ENCODE measurements around the gene BCAS4.

DNA sequence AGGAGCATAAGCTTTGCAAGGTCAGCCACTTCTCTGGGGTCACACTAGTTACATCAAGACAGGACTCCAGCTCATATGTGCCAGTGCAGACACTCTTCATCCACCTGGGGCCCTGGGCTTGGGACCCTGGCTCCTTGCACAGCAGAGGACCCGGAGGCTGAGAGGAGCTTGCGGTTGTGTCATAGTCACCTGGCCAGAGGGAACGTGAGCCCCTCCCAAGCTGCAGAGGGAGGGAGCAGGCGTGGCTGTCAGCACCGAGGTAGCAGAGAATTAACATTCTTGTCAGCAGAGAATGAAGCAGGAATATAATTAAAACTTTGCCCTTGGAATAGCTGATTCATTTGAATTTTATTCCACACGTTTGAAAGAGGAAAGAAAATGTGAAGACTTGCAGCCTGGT, 36.8 kb downstream of the BCAS4 start:
- TF ChIP-seq, protein P1, sequence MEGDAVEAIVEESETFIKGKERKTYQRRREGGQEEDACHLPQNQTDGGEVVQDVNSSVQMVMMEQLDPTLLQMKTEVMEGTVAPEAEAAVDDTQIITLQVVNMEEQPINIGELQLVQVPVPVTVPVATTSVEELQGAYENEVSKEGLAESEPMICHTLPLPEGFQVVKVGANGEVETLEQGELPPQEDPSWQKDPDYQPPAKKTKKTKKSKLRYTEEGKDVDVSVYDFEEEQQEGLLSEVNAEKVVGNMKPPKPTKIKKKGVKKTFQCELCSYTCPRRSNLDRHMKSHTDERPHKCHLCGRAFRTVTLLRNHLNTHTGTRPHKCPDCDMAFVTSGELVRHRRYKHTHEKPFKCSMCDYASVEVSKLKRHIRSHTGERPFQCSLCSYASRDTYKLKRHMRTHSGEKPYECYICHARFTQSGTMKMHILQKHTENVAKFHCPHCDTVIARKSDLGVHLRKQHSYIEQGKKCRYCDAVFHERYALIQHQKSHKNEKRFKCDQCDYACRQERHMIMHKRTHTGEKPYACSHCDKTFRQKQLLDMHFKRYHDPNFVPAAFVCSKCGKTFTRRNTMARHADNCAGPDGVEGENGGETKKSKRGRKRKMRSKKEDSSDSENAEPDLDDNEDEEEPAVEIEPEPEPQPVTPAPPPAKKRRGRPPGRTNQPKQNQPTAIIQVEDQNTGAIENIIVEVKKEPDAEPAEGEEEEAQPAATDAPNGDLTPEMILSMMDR (conservative IDR thresholded peaks at IDR 0.05; ENCODE audit: low read depth in 2 of 2), result no peak
- TF ChIP-seq, protein P2, sequence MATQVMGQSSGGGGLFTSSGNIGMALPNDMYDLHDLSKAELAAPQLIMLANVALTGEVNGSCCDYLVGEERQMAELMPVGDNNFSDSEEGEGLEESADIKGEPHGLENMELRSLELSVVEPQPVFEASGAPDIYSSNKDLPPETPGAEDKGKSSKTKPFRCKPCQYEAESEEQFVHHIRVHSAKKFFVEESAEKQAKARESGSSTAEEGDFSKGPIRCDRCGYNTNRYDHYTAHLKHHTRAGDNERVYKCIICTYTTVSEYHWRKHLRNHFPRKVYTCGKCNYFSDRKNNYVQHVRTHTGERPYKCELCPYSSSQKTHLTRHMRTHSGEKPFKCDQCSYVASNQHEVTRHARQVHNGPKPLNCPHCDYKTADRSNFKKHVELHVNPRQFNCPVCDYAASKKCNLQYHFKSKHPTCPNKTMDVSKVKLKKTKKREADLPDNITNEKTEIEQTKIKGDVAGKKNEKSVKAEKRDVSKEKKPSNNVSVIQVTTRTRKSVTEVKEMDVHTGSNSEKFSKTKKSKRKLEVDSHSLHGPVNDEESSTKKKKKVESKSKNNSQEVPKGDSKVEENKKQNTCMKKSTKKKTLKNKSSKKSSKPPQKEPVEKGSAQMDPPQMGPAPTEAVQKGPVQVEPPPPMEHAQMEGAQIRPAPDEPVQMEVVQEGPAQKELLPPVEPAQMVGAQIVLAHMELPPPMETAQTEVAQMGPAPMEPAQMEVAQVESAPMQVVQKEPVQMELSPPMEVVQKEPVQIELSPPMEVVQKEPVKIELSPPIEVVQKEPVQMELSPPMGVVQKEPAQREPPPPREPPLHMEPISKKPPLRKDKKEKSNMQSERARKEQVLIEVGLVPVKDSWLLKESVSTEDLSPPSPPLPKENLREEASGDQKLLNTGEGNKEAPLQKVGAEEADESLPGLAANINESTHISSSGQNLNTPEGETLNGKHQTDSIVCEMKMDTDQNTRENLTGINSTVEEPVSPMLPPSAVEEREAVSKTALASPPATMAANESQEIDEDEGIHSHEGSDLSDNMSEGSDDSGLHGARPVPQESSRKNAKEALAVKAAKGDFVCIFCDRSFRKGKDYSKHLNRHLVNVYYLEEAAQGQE (IDR thresholded peaks at IDR 0.05; ENCODE audit: unreplicated experiment), result no peak
- TF ChIP-seq ZNF331 (CRISPR knock-in tag; IDR thresholded peaks at IDR 0.05; ENCODE audit: low read depth) (no peak), EZH2 (IDR thresholded peaks at IDR 0.05; ENCODE audit: low read depth, unreplicated experiment) (no peak)

Data from GM23338 (cell line).